T-helper 17 cell (primary cell): ENCODE data around the gene FRMD4A. TPM values are rescaled to one million over a fixed set of nuclear protein-coding genes. Genes with fewer than 3 reads are reported as not detected.

Source experiments
- ATAC-seq: fragments of 150-1000 bp; cut with Tn5 transposase; 2 replicates; pipeline ENCODE4 v1.10.0; 2021; ENCODE audit warnings: mild to moderate bottlenecking, moderate library complexity
- DNase-seq, 3 donors: peaks; one replicate each; pipeline versions ENCODE4 v3.0.0 to v3.0.0-alpha.2; 2020 to 2021
- H3K9me3 ChIP-seq: one replicate; pipeline ENCODE4 v1.7.0; 2013; ENCODE audit warnings: low read length, mild to moderate bottlenecking; ENCODE audit not compliant: control insufficient read depth, poor library complexity, severe bottlenecking
- H3K27ac Mint-ChIP-seq: one replicate; pipeline ENCODE4 v1.8.0; 2022; ENCODE audit warnings: mild to moderate bottlenecking, moderate library complexity, mixed read lengths
- H3K27me3 Mint-ChIP-seq: one replicate; pipeline ENCODE4 v1.8.0; 2022; ENCODE audit warnings: mixed read lengths
- H3K36me3 Mint-ChIP-seq: one replicate; pipeline ENCODE4 v1.8.0; 2022; ENCODE audit warnings: low read depth, mixed read lengths
- H3K4me1 Mint-ChIP-seq: one replicate; pipeline ENCODE4 v1.8.0; 2022; ENCODE audit warnings: mild to moderate bottlenecking, mixed read lengths
- H3K4me3 Mint-ChIP-seq: one replicate; pipeline ENCODE4 v1.8.0; 2022; ENCODE audit warnings: mild to moderate bottlenecking, moderate library complexity, mixed read lengths
- total RNA-seq, 4 donors: library from RNA in 2 of 4; stranded (reverse) in 2 of 4; gene quantifications; one replicate each; pipeline ENCODE4 v1.2.3 and lab custom pipeline; 2022 to 2026

FRMD4A gene
- total RNA-seq, 2 donors from 2014 or later = 1.3 to 2.7 TPM

DNA sequence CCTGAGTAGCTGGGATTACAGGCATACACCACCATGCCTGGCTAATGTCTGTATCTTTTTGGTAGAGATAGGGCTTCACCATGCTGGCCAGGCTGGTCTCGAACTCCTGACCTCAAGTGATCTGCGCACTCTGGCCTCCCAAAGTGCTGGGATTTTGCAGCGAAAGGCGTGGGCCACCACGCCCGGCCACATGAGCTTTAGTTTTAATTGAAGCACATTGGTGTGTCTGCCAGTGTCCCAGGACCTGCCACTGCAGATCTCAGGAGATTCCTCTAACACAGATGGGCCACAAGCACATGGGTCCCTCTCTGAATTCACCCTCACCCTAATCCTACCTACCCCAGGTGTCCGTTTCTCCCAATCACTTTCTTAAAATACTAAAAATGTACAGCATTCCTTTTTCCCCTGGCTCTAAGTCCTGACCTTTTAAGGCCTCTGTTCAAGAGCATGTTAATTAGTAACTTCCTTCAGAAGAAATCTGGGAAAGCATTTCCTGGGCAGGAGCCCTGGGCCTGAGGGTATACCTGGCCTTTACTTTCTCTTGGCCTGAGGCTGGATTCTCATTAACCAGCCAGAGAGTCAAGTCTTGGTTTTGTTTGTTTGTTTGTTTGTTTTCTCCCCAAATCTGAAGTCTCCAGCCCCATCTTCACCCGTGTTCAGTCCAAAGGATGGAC is 661.4 kb downstream of the FRMD4A start:
- ATAC-seq (no peak), DNase-seq (no peak)
- Mint-ChIP-seq H3K36me3 (peaks cover 2% of the 10 kb centered on the region), H3K27ac (no peak overlapping the region), H3K4me1 (no peaks in the 10 kb centered on the region), H3K4me3 (no peak overlapping the region), H3K27me3 (no peaks in the 10 kb centered on the region)
- H3K9me3 ChIP-seq = no peaks in the 10 kb centered on the region

DNA sequence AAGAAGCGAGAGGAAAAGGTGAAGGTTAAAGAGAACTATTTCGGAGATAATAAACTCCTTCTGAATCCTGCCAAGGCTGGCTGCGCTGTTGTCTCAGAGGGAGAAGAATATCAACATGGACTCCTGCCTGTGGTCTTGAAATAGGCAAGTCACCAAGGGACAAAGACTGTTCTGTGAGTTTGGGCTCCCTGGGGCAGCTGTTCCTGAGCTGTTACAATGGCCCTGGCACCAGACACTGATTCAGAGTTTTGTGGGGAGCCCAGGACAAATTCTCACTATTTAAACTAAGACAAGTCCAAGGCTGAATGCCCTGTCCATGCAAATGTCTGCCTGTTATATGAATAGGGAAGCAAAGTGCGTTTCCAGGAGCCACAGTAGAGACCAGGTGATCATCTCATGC is 662.6 kb downstream of the FRMD4A start:
- H3K4me3 Mint-ChIP-seq = no peak overlapping the region
- no peak overlapping the region for H3K27ac Mint-ChIP-seq

DNA sequence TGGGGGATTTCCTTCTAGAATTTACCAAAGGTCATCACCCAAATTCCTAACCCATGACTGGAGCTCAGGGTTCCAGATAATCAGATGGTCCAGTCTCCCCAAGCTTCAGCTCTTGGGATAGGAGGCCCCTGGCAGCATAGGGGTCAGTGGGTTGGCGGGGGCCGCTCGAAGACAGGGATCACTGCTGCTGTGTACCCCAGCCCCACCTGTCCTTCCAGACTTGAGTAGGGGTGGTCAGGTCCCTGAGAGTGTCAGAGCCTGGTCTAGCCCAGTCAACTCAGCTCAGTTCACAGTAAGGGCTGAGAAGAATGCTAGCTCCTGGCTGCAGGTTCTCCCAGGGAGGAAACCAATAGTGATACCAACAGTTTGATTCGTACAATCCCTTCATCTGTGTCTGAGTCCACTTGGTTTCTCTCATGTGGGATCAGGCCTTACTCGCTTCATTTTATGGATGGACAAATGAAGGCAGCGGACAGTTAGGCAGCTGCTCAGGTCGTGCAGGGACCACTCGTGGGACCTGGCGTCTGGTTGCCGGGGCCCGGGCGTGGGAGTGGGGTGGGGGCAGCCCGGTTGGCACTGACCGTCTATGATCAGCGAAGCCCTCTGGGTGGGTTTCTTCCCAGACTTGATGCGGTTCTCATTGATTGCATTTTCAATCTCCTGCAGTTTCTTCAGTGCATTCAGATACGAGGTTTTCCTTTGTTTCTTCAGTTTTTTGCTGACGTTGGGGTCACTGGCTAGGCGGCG is 665.0 kb downstream of the FRMD4A start:
- H3K9me3 ChIP-seq = no peaks in the 10 kb centered on the region
- ATAC-seq (no peak), DNase-seq (no peak)
- H3K27me3 Mint-ChIP-seq = no peaks in the 10 kb centered on the region
- H3K27ac Mint-ChIP-seq = no peak overlapping the region
- no peak overlapping the region for H3K4me3 Mint-ChIP-seq
- H3K36me3 Mint-ChIP-seq = no peaks in the 10 kb centered on the region
- H3K4me1 Mint-ChIP-seq = peaks cover 5% of the 10 kb centered on the region

More for the DNA sequence above, 662.6 kb downstream of the FRMD4A start:
- ATAC-seq = no peak
- H3K4me1 Mint-ChIP-seq = no peaks in the 10 kb centered on the region
- H3K27me3 Mint-ChIP-seq = no peaks in the 10 kb centered on the region
- no peaks in the 10 kb centered on the region for H3K9me3 ChIP-seq
- DNase-seq = no peak
- no peaks in the 10 kb centered on the region for H3K36me3 Mint-ChIP-seq

DNA sequence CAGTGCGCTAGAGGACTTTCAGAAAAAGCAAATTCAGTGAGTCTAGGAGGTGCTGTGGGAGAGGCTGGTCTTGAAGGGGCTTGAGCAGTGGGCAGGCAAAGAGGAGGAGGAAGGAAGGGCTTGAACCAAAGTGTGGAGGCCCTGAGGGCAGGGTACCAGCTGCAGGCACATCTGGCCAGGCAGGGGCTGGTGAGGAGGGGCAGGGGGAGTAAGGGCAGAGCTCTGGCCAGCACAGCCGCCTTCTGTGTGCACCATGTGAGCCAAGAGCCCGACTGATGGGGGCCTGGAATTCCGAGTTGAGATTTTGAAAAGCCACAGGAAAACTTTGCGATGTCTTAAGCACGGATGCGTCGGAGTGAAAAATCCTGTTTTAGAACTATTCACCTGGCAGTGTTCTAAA is 669.5 kb downstream of the FRMD4A start:
- ATAC-seq (no peak), DNase-seq (no peak)
- Mint-ChIP-seq H3K4me1 (peaks cover 10% of the 10 kb centered on the region), H3K36me3 (no peaks in the 10 kb centered on the region), H3K27ac (no peak overlapping the region), H3K27me3 (no peaks in the 10 kb centered on the region), H3K4me3 (no peak overlapping the region)
- no peaks in the 10 kb centered on the region for H3K9me3 ChIP-seq

DNA sequence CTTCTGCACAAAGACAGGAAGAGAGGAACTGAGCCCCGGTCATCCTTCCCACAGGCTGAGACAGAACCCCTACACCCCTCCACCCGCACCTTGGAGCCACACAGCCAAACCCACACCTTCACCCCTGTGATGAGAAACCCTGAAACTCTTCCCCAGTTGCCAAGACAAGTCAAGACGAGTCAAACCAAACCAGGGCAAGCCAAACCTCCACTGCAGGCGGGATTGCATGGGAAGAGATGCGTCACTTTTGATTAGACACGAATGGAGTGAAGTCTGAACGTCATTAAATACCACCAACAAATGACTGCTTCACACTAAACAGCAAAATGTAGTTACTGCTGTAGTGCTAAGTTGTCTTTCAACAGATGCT is 670.2 kb downstream of the FRMD4A start:
- Mint-ChIP-seq H3K4me1 (peaks cover 10% of the 10 kb centered on the region), H3K36me3 (no peaks in the 10 kb centered on the region), H3K4me3 (no peak overlapping the region), H3K27ac (peak overlapping the region; percentile 29), H3K27me3 (no peaks in the 10 kb centered on the region)
- no peak for DNase-seq
- ATAC-seq = no peak
- no peaks in the 10 kb centered on the region for H3K9me3 ChIP-seq

DNA sequence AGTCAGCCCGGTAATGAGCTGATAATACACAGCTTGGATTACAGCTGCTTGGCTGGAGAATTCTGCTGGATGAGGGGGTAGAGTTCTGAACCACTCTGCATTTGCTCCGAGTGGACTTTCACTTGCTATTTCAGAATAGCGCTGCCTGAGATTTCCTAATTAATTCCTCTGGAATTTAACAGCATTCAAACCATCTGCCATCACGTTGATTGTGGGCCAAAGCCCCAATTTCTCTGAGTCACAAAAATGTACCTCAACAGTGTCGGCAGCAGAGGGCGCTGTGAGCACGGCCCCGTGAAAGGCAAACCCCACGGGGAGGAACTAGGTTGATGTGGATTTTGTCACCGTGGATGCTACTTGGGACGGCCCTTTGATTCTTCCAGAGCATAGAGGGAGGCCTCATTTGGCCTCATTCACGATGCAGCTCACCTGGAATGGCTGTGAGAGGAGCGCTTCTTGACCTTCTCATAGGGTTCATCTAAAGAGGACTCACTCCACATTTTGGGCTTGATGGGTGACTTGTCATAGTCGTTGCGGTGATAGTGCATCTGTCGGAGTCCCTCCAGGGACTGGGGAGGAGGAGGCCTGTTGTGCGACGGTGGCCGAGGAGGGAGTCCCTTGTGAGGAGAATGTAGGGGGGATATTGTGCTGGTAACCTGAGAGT is 670.7 kb downstream of the FRMD4A start:
- Mint-ChIP-seq H3K27ac (peak overlapping the region; percentile 29), H3K27me3 (no peaks in the 10 kb centered on the region), H3K4me3 (no peak overlapping the region), H3K4me1 (peaks cover 10% of the 10 kb centered on the region), H3K36me3 (no peaks in the 10 kb centered on the region)
- ATAC-seq = peak; percentile 73
- peak; percentile 42 to 65 (median 43) for DNase-seq
- H3K9me3 ChIP-seq = no peaks in the 10 kb centered on the region

DNA sequence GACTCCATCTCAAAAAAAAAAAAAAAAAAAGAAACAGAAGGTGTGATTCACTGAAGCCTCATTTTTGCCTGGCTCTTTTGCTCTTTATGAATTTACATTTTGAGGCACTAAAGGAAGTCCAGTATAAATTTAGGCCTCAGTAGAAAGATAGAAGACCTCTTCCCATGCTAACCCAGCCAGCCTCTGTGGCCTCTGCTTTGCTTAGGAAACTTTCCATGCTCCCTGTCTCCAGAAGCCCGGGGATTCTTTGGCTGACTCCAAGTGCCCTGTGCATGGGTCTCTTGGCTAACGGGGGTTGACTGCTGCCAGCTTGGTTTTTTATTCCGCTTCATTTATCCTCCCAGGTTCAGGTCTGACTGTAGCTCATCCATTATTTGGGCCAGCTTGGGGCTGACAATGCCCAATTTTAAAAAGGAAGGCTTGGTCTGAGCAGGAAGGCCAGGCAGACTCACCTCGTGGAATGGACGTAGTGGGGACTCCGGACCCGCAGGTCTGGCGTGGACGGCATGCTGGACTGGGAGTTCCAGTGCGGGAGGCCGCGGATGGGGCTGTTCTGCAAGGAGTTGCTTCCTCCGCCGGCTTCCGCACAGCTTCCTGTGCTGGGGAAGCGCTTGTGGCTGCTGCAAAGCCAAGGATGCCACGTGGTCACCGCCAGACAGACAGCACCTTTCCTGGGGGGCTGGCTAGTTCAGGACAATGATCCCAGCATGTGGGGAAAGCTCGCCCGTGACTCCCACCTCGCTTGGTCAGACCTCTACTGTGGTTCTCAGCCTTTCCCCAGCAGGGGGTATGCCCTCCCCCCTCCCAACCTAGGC is 671.6 kb downstream of the FRMD4A start:
- H3K4me3 Mint-ChIP-seq = no peak overlapping the region
- no peak for ATAC-seq

DNA sequence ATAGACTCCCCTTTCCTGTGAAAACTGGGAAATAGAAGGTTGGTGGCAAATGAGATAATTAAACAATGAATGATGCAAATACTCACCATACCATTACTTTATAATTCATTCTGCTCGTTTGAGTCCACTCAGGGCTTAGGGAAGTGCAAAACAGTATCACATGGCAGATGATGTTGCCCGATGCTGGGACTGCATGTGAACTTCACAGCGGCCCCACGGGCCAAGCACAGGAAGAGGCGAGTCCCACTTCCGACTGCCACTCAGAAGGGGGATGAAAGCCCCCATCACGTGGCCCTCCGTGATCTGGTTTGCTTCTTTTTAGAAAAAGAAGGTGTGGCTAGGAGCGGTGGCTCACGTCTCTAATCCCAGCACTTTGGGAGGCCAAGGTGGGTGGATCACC is 672.5 kb downstream of the FRMD4A start:
- no peak for ATAC-seq

More for the DNA sequence above, 671.6 kb downstream of the FRMD4A start:
- no peak for DNase-seq
- H3K9me3 ChIP-seq = no peaks in the 10 kb centered on the region
- H3K27ac Mint-ChIP-seq = no peak overlapping the region
- no peaks in the 10 kb centered on the region for H3K27me3 Mint-ChIP-seq
- no peaks in the 10 kb centered on the region for H3K36me3 Mint-ChIP-seq
- peaks cover 10% of the 10 kb centered on the region for H3K4me1 Mint-ChIP-seq

DNA sequence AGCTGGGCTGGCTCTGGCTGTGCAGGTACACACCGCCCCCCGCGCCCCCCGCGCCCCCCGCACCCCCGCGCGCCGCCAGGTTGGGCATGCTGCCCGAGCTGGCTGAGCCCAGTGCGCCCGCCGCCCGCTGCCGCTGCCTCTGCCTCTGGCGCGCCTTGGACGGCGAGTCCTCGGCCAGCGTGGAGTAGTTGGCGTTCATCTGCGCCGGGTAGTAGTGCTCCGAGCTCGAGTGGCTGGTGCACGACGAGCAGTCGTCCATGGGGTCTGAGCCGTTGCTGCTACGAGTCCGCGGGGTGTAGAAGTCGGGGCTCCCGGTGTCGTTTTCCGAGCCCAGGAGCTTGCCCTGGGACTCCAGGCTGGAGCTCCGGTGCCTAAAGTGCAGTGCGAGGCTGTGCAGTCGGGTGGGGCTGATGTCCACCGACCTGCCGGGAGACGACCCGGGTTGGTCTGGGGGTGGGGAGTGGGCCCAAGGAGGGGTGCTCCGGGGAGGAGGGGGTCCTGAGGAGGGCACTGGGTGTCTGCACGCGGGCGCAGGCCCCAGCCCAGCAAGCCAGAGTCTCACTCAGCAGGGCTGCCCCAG is 673.5 kb downstream of the FRMD4A start:
- Mint-ChIP-seq H3K36me3 (no peaks in the 10 kb centered on the region), H3K27ac (no peak overlapping the region), H3K4me1 (peaks cover 12% of the 10 kb centered on the region), H3K4me3 (no peak overlapping the region), H3K27me3 (no peaks in the 10 kb centered on the region)
- no peak for DNase-seq
- no peaks in the 10 kb centered on the region for H3K9me3 ChIP-seq
- ATAC-seq = no peak

More for the DNA sequence above, 672.5 kb downstream of the FRMD4A start:
- no peak for DNase-seq
- Mint-ChIP-seq H3K27ac (no peak overlapping the region), H3K4me3 (no peak overlapping the region), H3K36me3 (no peaks in the 10 kb centered on the region), H3K4me1 (peaks cover 12% of the 10 kb centered on the region), H3K27me3 (no peaks in the 10 kb centered on the region)
- H3K9me3 ChIP-seq = no peaks in the 10 kb centered on the region

DNA sequence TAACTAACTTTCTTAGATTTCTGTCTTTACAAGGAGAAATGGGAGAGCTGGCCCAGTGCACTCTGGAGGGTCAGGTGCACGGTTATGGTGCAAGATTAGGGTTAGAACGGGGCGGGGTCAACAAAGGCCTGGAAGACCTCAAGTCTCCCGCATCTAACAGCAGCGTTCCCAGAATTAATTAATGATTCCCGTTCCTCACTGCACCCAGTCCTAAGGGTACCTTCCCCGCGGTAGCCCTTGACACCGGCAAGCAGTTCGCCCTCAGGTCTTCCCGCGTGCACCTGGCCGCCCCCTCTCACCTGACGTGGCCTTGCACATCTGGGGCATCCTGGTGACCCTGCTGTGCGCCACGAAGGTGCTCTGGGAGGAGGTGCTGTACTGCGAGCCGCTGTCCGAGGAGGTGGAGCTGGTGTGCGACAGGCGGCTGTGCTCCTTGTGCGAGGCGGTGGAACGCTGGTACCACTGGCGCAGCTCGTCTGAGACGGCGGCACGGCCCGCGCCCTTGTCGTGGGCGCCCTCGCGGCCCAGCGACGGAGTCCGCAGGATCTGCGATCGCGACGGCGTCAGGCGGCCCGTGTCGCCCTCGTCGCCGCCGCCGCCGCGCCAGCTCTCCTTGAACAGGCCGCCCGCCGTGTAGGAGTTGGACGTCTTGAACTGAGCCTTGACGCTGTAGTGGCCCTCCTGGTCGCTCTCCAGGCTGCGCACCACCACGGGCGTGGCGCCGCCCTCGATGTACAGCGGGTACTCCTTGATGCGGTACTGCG is 674.2 kb downstream of the FRMD4A start:
- no peaks in the 10 kb centered on the region for H3K9me3 ChIP-seq
- Mint-ChIP-seq H3K36me3 (no peaks in the 10 kb centered on the region), H3K4me1 (peaks cover 12% of the 10 kb centered on the region), H3K27me3 (no peaks in the 10 kb centered on the region), H3K27ac (no peak overlapping the region), H3K4me3 (no peak overlapping the region)
- no peak for DNase-seq
- ATAC-seq = no peak

DNA sequence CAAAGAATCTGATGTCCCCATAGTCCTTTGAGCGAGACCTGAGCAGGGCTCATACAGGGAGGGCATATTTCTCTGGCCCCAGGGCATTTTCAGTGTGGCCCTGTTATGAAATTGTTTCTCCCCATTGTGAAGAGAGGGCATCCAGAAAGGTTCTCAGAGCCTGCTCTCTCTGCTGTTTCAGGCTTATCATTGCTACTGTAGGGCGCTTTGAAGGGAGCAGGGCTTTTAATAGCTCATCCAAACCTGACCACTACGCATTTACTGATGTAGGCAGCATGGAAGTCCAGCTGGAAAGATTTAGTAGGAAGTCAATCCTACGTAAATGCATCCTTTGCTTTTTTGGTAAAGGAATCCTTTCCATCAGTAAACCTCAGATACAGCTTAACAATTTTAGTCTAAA is 675.9 kb downstream of the FRMD4A start:
- H3K4me3 Mint-ChIP-seq = no peak overlapping the region
- H3K9me3 ChIP-seq = no peaks in the 10 kb centered on the region
- H3K27me3 Mint-ChIP-seq = no peaks in the 10 kb centered on the region
- DNase-seq = no peak
- no peaks in the 10 kb centered on the region for H3K36me3 Mint-ChIP-seq
- peaks cover 7% of the 10 kb centered on the region for H3K4me1 Mint-ChIP-seq
- ATAC-seq = no peak
- H3K27ac Mint-ChIP-seq = no peak overlapping the region

DNA sequence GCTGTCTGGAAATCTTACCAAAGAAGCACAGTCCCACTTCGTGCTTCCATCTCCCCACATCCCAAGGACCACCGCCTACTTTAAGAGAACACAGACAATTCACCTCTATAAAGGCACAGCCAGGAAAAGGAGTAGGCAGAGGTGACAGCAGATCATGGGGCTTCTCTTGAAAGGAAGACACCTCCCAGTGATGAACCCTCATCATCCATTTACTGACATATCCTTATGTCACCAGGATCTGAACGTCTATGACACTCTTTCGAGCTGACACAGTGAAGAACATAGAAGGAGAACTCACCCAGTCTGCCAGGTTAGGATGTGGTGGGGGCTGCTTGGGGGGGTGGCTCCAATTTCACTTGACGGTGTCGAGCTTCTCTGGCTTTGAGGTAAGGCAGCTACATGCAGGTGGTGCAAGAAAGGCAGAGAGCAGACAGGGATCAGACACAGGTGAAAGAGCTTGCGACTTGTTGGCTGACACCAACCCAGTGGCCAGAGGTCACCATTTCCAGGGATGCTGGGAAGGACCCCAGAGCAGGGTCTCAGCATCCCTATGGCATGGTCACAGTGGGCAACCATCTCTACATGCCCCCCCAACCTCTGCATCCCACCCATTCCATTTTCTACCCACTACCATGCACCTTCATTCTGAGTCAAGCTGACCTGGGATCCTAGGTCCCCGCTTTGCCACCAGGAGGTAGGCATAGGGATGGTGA is 676.5 kb downstream of the FRMD4A start:
- no peak for DNase-seq
- H3K4me3 Mint-ChIP-seq = no peak overlapping the region
- H3K27me3 Mint-ChIP-seq = no peaks in the 10 kb centered on the region
- no peaks in the 10 kb centered on the region for H3K36me3 Mint-ChIP-seq
- H3K27ac Mint-ChIP-seq = no peak overlapping the region
- no peaks in the 10 kb centered on the region for H3K9me3 ChIP-seq
- ATAC-seq = no peak
- H3K4me1 Mint-ChIP-seq = peaks cover 8% of the 10 kb centered on the region
